H1 (cell line): Measurements from ENCODE around the gene EXT2. TPM values are rescaled to one million over a fixed set of nuclear protein-coding genes. Genes with fewer than 3 reads are reported as not detected.

Source experiments
- CTCF ChIA-PET: fragments of 300-600 bp; sonication (Branson Sonifier 250); formaldehyde crosslinking; loops from one replicate; lab custom pipeline; 2021; ENCODE audit not compliant: partially characterized antibody; lab: Charles Lee
- POLR2A ChIA-PET: fragments of 300-600 bp; sonication (Branson Sonifier 250); formaldehyde crosslinking; loops from one replicate; lab custom pipeline; 2021; ENCODE audit warnings: inconsistent platforms; ENCODE audit not compliant: partially characterized antibody; lab: Charles Lee
- DNase-seq, 2 experiments: peaks; one replicate each; pipeline versions ENCODE4 v3.0.0 to v3.0.0-alpha.2; 2010 to 2022; ENCODE audit warnings: low spot score in 2 of 2, low read depth in 1 of 2, mixed read lengths in 1 of 2
- FAIRE-seq: peaks from 2 replicates; lab custom pipeline; 2011; peaks lifted over from hg19 to GRCh38; lab: Jason Lieb, UNC
- H2AFZ ChIP-seq: 2 replicates; pipeline ENCODE4 v1.8.1; 2012; ENCODE audit warnings: low read length, inconsistent platforms
- H2AK5ac ChIP-seq: 2 replicates; pipeline ENCODE4 v1.6.1; 2013; ENCODE audit warnings: low read depth, low read length
- H2BK120ac ChIP-seq: replicated peaks from 2 replicates; pipeline ENCODE3; 2013; ENCODE audit warnings: low read depth, low read length, inconsistent platforms
- H2BK12ac ChIP-seq: 2 replicates; pipeline ENCODE4 v1.6.1; 2013; ENCODE audit warnings: low read depth, low read length
- H2BK15ac ChIP-seq: 2 replicates; pipeline ENCODE4 v1.6.1; 2013; ENCODE audit warnings: low read length
- H2BK20ac ChIP-seq: 2 replicates; pipeline ENCODE4 v1.6.1; 2013; ENCODE audit warnings: low read length
- H2BK5ac ChIP-seq: 2 replicates; pipeline ENCODE4 v1.6.1; 2013; ENCODE audit warnings: low read depth, low read length
- H3K14ac ChIP-seq: 2 replicates; pipeline ENCODE4 v1.6.1; 2013; ENCODE audit warnings: inconsistent platforms; ENCODE audit not compliant: insufficient read length
- H3K18ac ChIP-seq: 2 replicates; pipeline ENCODE4 v1.6.1; 2013; ENCODE audit warnings: low read length; ENCODE audit errors: extremely low read depth
- H3K23ac ChIP-seq: 2 replicates; pipeline ENCODE4 v1.6.1; 2013; ENCODE audit warnings: inconsistent platforms; ENCODE audit not compliant: insufficient read length
- H3K23me2 ChIP-seq: 2 replicates; pipeline ENCODE4 v1.6.1; 2013; ENCODE audit warnings: low read depth, low read length
- H3K27ac ChIP-seq: 2 replicates; pipeline ENCODE4 v1.6.1; 2011; ENCODE audit warnings: low read depth, low read length, inconsistent platforms
- H3K27me3 ChIP-seq, 4 experiments: replicated peaks in 1 of 4; 1 replicate in 1 of 4; 2 replicates in 3 of 4; pipeline versions ENCODE4 v1.6.1 to v1.8.1; 2011 to 2013; ENCODE audit warnings: low read length in 3 of 4, mild to moderate bottlenecking in 3 of 4, inconsistent platforms in 2 of 4, mixed read lengths in 2 of 4, moderate library complexity in 1 of 4; ENCODE audit not compliant: control insufficient read depth in 3 of 4, insufficient read depth in 3 of 4; ENCODE audit errors: extremely low read depth in 1 of 4
- H3K36me3 ChIP-seq, 4 experiments: 2 replicates each; pipeline versions ENCODE4 v1.6.1 to v1.8.1; 2011 to 2013; ENCODE audit warnings: mild to moderate bottlenecking in 4 of 4, low read length in 3 of 4, moderate library complexity in 2 of 4, control low read depth in 1 of 4, inconsistent platforms in 1 of 4; ENCODE audit not compliant: insufficient read depth in 4 of 4, control insufficient read depth in 2 of 4
- H3K4ac ChIP-seq: replicated peaks from 2 replicates; pipeline ENCODE3; 2013; ENCODE audit warnings: low read length, low read depth, mixed read lengths, inconsistent platforms; ENCODE audit not compliant: insufficient read length
- H3K4me1 ChIP-seq, 4 experiments: replicated peaks in 1 of 4; 1 replicate in 1 of 4; 2 replicates in 3 of 4; pipeline versions ENCODE4 v1.6.1 to v1.8.1; 2011 to 2013; ENCODE audit warnings: low read length in 3 of 4, inconsistent platforms in 2 of 4, mixed read lengths in 1 of 4; ENCODE audit not compliant: insufficient read depth in 4 of 4, control insufficient read depth in 3 of 4
- H3K4me2 ChIP-seq, 2 experiments: 2 replicates each; pipeline versions ENCODE4 v1.6.1 to v1.8.1; 2011 to 2013; ENCODE audit warnings: low read depth in 2 of 2, low read length in 2 of 2, control low read depth in 1 of 2, inconsistent platforms in 1 of 2, mild to moderate bottlenecking in 1 of 2; ENCODE audit not compliant: insufficient read depth in 1 of 2
- H3K4me3 ChIP-seq, 4 experiments: fragments of 200-600, 300-600 bp in 1 of 4; sonication (generic), shearing (Covaris generic), sonication (Bioruptor Twin) in 1 of 4; 2 replicates each; pipeline versions ENCODE4 v1.5.1 to v1.8.1; 2011 to 2016; ENCODE audit warnings: low read length in 4 of 4, low read depth in 3 of 4, control low read depth in 2 of 4, inconsistent platforms in 2 of 4, mild to moderate bottlenecking in 2 of 4, mixed read lengths in 1 of 4, moderate library complexity in 1 of 4; ENCODE audit not compliant: insufficient read depth in 2 of 4; ENCODE audit errors: extremely low read depth in 1 of 4
- H3K56ac ChIP-seq: replicated peaks from 2 replicates; pipeline ENCODE3; 2013; ENCODE audit warnings: low read depth, mild to moderate bottlenecking, mixed read lengths, low read length, inconsistent platforms; ENCODE audit not compliant: insufficient read length
- H3K79me1 ChIP-seq: 2 replicates; pipeline ENCODE4 v1.6.1; 2013; ENCODE audit warnings: low read depth, low read length, control low read depth
- H3K79me2 ChIP-seq, 2 experiments: 2 replicates each; pipeline versions ENCODE4 v1.6.1 to v1.8.1; 2012 to 2013; ENCODE audit warnings: low read length in 2 of 2, mild to moderate bottlenecking in 2 of 2, inconsistent platforms in 1 of 2; ENCODE audit not compliant: insufficient read depth in 2 of 2, control insufficient read depth in 1 of 2
- H3K9ac ChIP-seq, 4 experiments: replicated peaks in 1 of 4; 1 replicate in 1 of 4; 2 replicates in 3 of 4; pipeline versions ENCODE4 v1.6.1 to v1.8.1; 2011 to 2013; ENCODE audit warnings: low read depth in 3 of 4, low read length in 3 of 4, control low read depth in 2 of 4, mild to moderate bottlenecking in 2 of 4, moderate library complexity in 2 of 4, inconsistent platforms in 1 of 4; ENCODE audit errors: extremely low read depth in 1 of 4
- H3K9me3 ChIP-seq, 2 experiments: 2 replicates each; pipeline versions ENCODE4 v1.6.1 to v1.8.1; 2012 to 2013; ENCODE audit warnings: mild to moderate bottlenecking in 2 of 2, moderate library complexity in 2 of 2, control low read depth in 1 of 2, inconsistent platforms in 1 of 2, low read depth in 1 of 2, low read length in 1 of 2, mixed read lengths in 1 of 2; ENCODE audit not compliant: insufficient read depth in 2 of 2
- H4K20me1 ChIP-seq, 2 experiments: replicated peaks in 1 of 2; 2 replicates each; pipeline versions ENCODE3 to v1.8.1; 2011 to 2013; ENCODE audit warnings: inconsistent platforms in 2 of 2, low read length in 2 of 2, mild to moderate bottlenecking in 1 of 2; ENCODE audit not compliant: insufficient read depth in 2 of 2, control insufficient read depth in 1 of 2
- H4K5ac ChIP-seq: 2 replicates; pipeline ENCODE4 v1.6.1; 2013; ENCODE audit warnings: low read length, low read depth, mixed read lengths, inconsistent platforms; ENCODE audit not compliant: insufficient read length
- H4K8ac ChIP-seq: 2 replicates; pipeline ENCODE4 v1.8.0; 2013; ENCODE audit warnings: mild to moderate bottlenecking, moderate library complexity, low read length, inconsistent platforms; ENCODE audit not compliant: insufficient read depth; ENCODE audit errors: extremely low read depth
- H4K91ac ChIP-seq: replicated peaks from 2 replicates; pipeline ENCODE3; 2013; ENCODE audit warnings: low read length, mixed read lengths, inconsistent platforms; ENCODE audit not compliant: insufficient read length
- BCL11A ChIP-seq, 2 experiments: IDR thresholded peaks; one replicate each; pipeline ENCODE4 v1.6.1; 2011; ENCODE audit warnings: low read depth in 2 of 2, low read length in 2 of 2, mild to moderate bottlenecking in 2 of 2
- CEBPB ChIP-seq: IDR thresholded peaks from 2 replicates; pipeline ENCODE4 v1.6.1; 2012; ENCODE audit warnings: low read depth, low read length
- EZH2 ChIP-seq: fragments of 200-600 bp; sonication (generic); IDR thresholded peaks from 2 replicates; pipeline ENCODE4 v1.7.1; 2012; ENCODE audit warnings: low read depth, mild to moderate bottlenecking, moderate library complexity, low read length, inconsistent platforms; ENCODE audit not compliant: severe bottlenecking
- FOSL1 ChIP-seq: IDR thresholded peaks from 2 replicates; pipeline ENCODE4 v1.6.1; 2011; ENCODE audit warnings: mild to moderate bottlenecking, low read depth, low read length, moderate library complexity; ENCODE audit not compliant: insufficient read depth
- HDAC2 ChIP-seq, 2 experiments: fragments of 300-600 bp in 1 of 2; sonication (generic) in 1 of 2; IDR thresholded peaks; 2 replicates each; pipeline ENCODE4 v1.6.1; 2011 to 2012; ENCODE audit warnings: low read depth in 2 of 2, low read length in 2 of 2, mild to moderate bottlenecking in 2 of 2, moderate library complexity in 2 of 2, borderline replicate concordance in 1 of 2, inconsistent platforms in 1 of 2
- KDM5A ChIP-seq: fragments of 200-600 bp; IDR thresholded peaks from 2 replicates; pipeline ENCODE4 v1.7.1; 2012; ENCODE audit warnings: mild to moderate bottlenecking, low read length, inconsistent platforms, mixed read lengths
- NRF1 ChIP-seq: IDR thresholded peaks from 2 replicates; pipeline ENCODE4 v1.6.1; 2011; ENCODE audit warnings: mild to moderate bottlenecking, low read depth, low read length, improper control_type of control experiment
- POU5F1 ChIP-seq: IDR thresholded peaks from 2 replicates; pipeline ENCODE4 v1.6.1; 2011; ENCODE audit warnings: low read depth, mild to moderate bottlenecking, low read length, moderate library complexity
- RNF2 ChIP-seq: fragments of 200-900, 300-1000 bp; sonication (generic); IDR thresholded peaks from 2 replicates; pipeline ENCODE4 v1.7.1; 2016; ENCODE audit warnings: borderline replicate concordance, low read depth, mild to moderate bottlenecking, antibody characterized with exemption, low read length; ENCODE audit not compliant: poor library complexity, severe bottlenecking; ENCODE audit errors: missing control alignments
- TCF12 ChIP-seq: IDR thresholded peaks from 2 replicates; pipeline ENCODE4 v1.6.1; 2011; ENCODE audit warnings: low read depth, mild to moderate bottlenecking, low read length
- WGBS, 2 experiments: shearing (Covaris generic) in 1 of 2; methylation state at CpG; one replicate each; pipeline versions ENCODE4 v1.1.6 to v1.1.7; 2013 to 2015; ENCODE audit warnings: low lambda C conversion rate in 2 of 2, mixed read lengths in 2 of 2, inconsistent platforms in 1 of 2, low coverage in 1 of 2, missing lambda C conversion rate in 1 of 2; ENCODE audit not compliant: insufficient replicate concordance in 2 of 2, insufficient coverage in 1 of 2, insufficient read length in 1 of 2; ENCODE audit errors: extremely low coverage in 1 of 2, missing lambda C conversion rate in 1 of 2; 5-methylcytosine and 5-hydroxymethylcytosine counted together
- polyA plus RNA-seq, 7 experiments: library from polyadenylated mRNA; depleted of rRNA in 3 of 7; stranded (reverse) in 5 of 7; unstranded in 2 of 7; fragments of >200 nt in 5 of 7; fragments of 200-250 nt in 2 of 7; gene quantifications; 1 replicate in 5 of 7; 2 replicates in 1 of 7; 4 replicates in 1 of 7; pipeline versions ENCODE4 v1.2.1 to v1.2.3, GENCODE V29; 2011 to 2013; ENCODE audit warnings: missing spikeins in 2 of 7, mixed read lengths in 2 of 7
- total RNA-seq: library from RNA; stranded (reverse); fragmentation: NEBNext Ultra II Directional; extraction: Animal tissue kit (Norgen Biotek cat#: 25700); gene quantifications from 2 replicates; pipeline ENCODE4 v1.2.1, GENCODE V29; 2021
- TF ChIP-seq, protein P1 (sequence below): IDR thresholded peaks from 2 replicates; pipeline ENCODE4 v1.6.1; 2012; ENCODE audit warnings: low read length, inconsistent platforms

The EXT2 gene
- total and polyA plus RNA-seq, 2 of the 8 experiments (the other 6 are each of a cell fraction or from before 2014, with no cell fraction given), result 29.8 to 42.8 TPM

DNA sequence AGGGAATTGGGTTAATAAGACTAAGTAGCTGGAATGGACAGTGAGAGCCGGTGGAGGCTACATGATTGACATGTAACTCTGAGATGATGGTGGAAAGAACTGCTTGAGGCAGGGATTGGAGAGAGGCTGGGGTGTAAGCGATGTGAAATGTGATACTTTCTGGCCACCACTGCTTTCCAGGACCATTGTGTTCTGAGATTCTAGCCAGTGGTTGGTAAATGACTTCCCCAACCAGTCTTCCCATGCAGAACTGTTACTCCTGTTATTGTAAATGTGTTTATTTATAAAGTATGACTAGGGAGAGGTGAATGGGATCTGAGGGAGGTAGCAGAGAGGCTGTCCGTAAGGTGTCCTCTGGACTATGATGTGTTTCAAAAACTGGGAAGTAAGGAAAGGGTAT, 18.1 kb downstream of the EXT2 start:
- H2AFZ ChIP-seq, result no peak overlapping the region
- no peak overlapping the region for H2BK120ac ChIP-seq
- H3K27ac ChIP-seq, result no peak overlapping the region
- H3K9ac ChIP-seq, result no peak overlapping the region
- H2BK5ac ChIP-seq, result no peak overlapping the region
- no peak overlapping the region for H3K23ac ChIP-seq
- H2BK20ac ChIP-seq, result no peak overlapping the region
- no peaks in the 10 kb centered on the region for H3K23me2 ChIP-seq
- no peak overlapping the region for H2BK12ac ChIP-seq
- H2AK5ac ChIP-seq, result no peak overlapping the region
- peaks cover 0 to 1% (median 0%) of the 10 kb centered on the region in 4 experiments; a peak in 1 of 7 replicates for H3K27me3 ChIP-seq
- H3K14ac ChIP-seq, result no peak overlapping the region
- H4K8ac ChIP-seq, result no peak overlapping the region
- no peak overlapping the region for H3K4me2 ChIP-seq
- DNase-seq (no peak), FAIRE-seq (no peak)
- CTCF ChIA-PET, result interaction anchor here (2.0 kb wide), 1 partner anchor 175 kb away, joined by 5 read pairs; no protein-coding TSS in a partner anchor
- H3K79me2 ChIP-seq, result no peaks in the 10 kb centered on the region
- peaks cover 0 to 2% (median 0%) of the 10 kb centered on the region in 4 experiments; a peak in 1 of 7 replicates for H3K4me1 ChIP-seq
- POLR2A ChIA-PET, result interaction anchor here (1.5 kb wide), 1 partner anchor 11 kb away, joined by 3 read pairs; no protein-coding TSS in a partner anchor
- H3K9me3 ChIP-seq, result no peaks in the 10 kb centered on the region
- H3K36me3 ChIP-seq, result peaks cover 0 to 11% (median 3%) of the 10 kb centered on the region in 4 experiments; a peak in 4 of 8 replicates
- H3K4ac ChIP-seq, result no peak overlapping the region
- no peaks in the 10 kb centered on the region for H4K20me1 ChIP-seq
- H4K5ac ChIP-seq, result no peak overlapping the region
- H3K79me1 ChIP-seq, result no peaks in the 10 kb centered on the region; the same call in 1 of the 2 replicates
- no peak overlapping the region for H3K4me3 ChIP-seq
- H4K91ac ChIP-seq, result no peak overlapping the region
- H3K18ac ChIP-seq, result no peak overlapping the region
- no peak overlapping the region for H2BK15ac ChIP-seq
- WGBS, 2 experiments, result 79% methylated on average over 3 of the region's 3 CpGs; no CpG with 5 or more reads in 1 of the 2 experiments
- H3K56ac ChIP-seq, result no peak overlapping the region
- TF ChIP-seq CEBPB (no peak), TCF12 (no peak), BCL11A (IDR thresholded peaks at IDR 0.05; ENCODE audit: low read depth in 2 of 2, low read length in 2 of 2) (no peak), KDM5A (no peak), FOSL1 (no peak), EZH2 (no peak), POU5F1 (no peak), RNF2 (no peak), HDAC2 (IDR thresholded peaks at IDR 0.05; ENCODE audit: borderline replicate concordance in 1 of 2, low read depth in 2 of 2, low read length in 2 of 2) (no peak), NRF1 (no peak)
- TF ChIP-seq, protein P1, sequence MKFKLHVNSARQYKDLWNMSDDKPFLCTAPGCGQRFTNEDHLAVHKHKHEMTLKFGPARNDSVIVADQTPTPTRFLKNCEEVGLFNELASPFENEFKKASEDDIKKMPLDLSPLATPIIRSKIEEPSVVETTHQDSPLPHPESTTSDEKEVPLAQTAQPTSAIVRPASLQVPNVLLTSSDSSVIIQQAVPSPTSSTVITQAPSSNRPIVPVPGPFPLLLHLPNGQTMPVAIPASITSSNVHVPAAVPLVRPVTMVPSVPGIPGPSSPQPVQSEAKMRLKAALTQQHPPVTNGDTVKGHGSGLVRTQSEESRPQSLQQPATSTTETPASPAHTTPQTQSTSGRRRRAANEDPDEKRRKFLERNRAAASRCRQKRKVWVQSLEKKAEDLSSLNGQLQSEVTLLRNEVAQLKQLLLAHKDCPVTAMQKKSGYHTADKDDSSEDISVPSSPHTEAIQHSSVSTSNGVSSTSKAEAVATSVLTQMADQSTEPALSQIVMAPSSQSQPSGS, result no peak
